Gastroesophageal sphincter (tissue), 2 donors: Measurements from ENCODE around the gene CASKIN1.

Source experiments
- POLR2A ChIP-seq, 2 donors: fragments of 450-650 bp; IDR thresholded peaks; one replicate each; pipeline ENCODE4 v1.6.1; 2017; ENCODE audit warnings: antibody characterized with exemption in 2 of 2, mild to moderate bottlenecking in 2 of 2, moderate library complexity in 1 of 2
- POLR2AphosphoS5 ChIP-seq: sonication (generic); formaldehyde crosslinking; IDR thresholded peaks from one replicate; pipeline ENCODE4 v1.6.1; 2017; ENCODE audit warnings: antibody characterized with exemption

- no peak for TF ChIP-seq POLR2AphosphoS5
- no peak for TF ChIP-seq POLR2A (IDR thresholded peaks at IDR 0.05)
Measured at GRCh38 chr16:2179107-2179501, 17.3 kb downstream of the CASKIN1 start.
